ENCODE results near the gene CHRM3. TPM values are rescaled to one million over a fixed set of nuclear protein-coding genes. Genes with fewer than 3 reads are reported as not detected.

Gene CHRM3
- polyA plus RNA-seq, 3 donors: not detected

- WGBS (ENCODE audit: insufficient coverage): 71% methylated on average over 2 of the region's 6 CpGs
- no peak for TF ChIP-seq CTCF (IDR thresholded peaks at IDR 0.05)
- Histone ChIP-seq H4K20me1 (ENCODE audit: insufficient read depth, low read length) (no peaks in the 10 kb centered on the region), H3K79me2 (ENCODE audit: insufficient read depth, low read length) (no peaks in the 10 kb centered on the region), H3K4me2 (replicated peaks; ENCODE audit: extremely low read depth, low read length, poor library complexity, severe bottlenecking) (no peak overlapping the region), H2AFZ (ENCODE audit: insufficient read depth, low read depth, low read length, poor library complexity, severe bottlenecking) (no peak overlapping the region), H3K27me3 (ENCODE audit: control insufficient read depth in 2 of 2, insufficient read depth in 2 of 2, low read length in 2 of 2) (no peaks in the 10 kb centered on the region), H3K27ac (ENCODE audit: low read depth in 1 of 2, low read length in 2 of 2) (no peak overlapping the region), H3K36me3 (replicated peaks in 1 of 2; ENCODE audit: control insufficient read depth in 1 of 2, insufficient read depth in 2 of 2, low read length in 2 of 2) (no peaks in the 10 kb centered on the region), H3K4me1 (ENCODE audit: control insufficient read depth in 1 of 2, insufficient read depth in 2 of 2, low read length in 2 of 2) (no peaks in the 10 kb centered on the region), H3K4me3 (replicated peaks in 1 of 3; ENCODE audit: low read depth in 2 of 3, low read length in 3 of 3) (no peak overlapping the region), H3K9me3 (replicated peaks in 1 of 2; ENCODE audit: control insufficient read depth in 1 of 2, insufficient read depth in 1 of 2, low read length in 2 of 2) (peaks cover 0 to 3% of the 10 kb centered on the region in 2 donors), H3K9ac (ENCODE audit: insufficient read depth, low read length, poor library complexity, severe bottlenecking) (no peak overlapping the region)
- no peaks in the 10 kb centered on the region for H3K36me3 Mint-ChIP-seq
- H3K27me3 Mint-ChIP-seq (ENCODE audit: low read depth in 3 of 3): peaks cover 0 to 1% (median 0%) of the 10 kb centered on the region in 3 donors
- H3K9me3 Mint-ChIP-seq: peaks cover 2 to 10% (median 4%) of the 10 kb centered on the region in 7 donors
- intact Hi-C loops (cut with micrococcal nuclease): no loop called here
- no peaks in the 10 kb centered on the region for H3K4me1 Mint-ChIP-seq
- no peak for DNase-seq
- no peak overlapping the region for H3K27ac Mint-ChIP-seq
- H3K4me3 Mint-ChIP-seq: no peak overlapping the region
Observed at GRCh38 chr1:239413916-239414315, 27.5 kb downstream of the CHRM3 start.

GRCh38 chr1:239417221-239417620 lies 30.9 kb downstream of the CHRM3 start:
- Histone ChIP-seq H3K9me3 (replicated peaks in 1 of 2; ENCODE audit: control insufficient read depth in 1 of 2, insufficient read depth in 1 of 2, low read length in 2 of 2) (peaks cover 0 to 2% of the 10 kb centered on the region in 2 donors), H3K4me2 (replicated peaks; ENCODE audit: extremely low read depth, low read length, poor library complexity, severe bottlenecking) (no peak overlapping the region), H4K20me1 (ENCODE audit: insufficient read depth, low read length) (no peaks in the 10 kb centered on the region), H3K27ac (ENCODE audit: low read depth in 1 of 2, low read length in 2 of 2) (no peak overlapping the region), H3K4me3 (replicated peaks in 1 of 3; ENCODE audit: low read depth in 2 of 3, low read length in 3 of 3) (no peak overlapping the region), H3K27me3 (ENCODE audit: control insufficient read depth in 2 of 2, insufficient read depth in 2 of 2, low read length in 2 of 2) (no peaks in the 10 kb centered on the region), H2AFZ (ENCODE audit: insufficient read depth, low read depth, low read length, poor library complexity, severe bottlenecking) (no peak overlapping the region), H3K9ac (ENCODE audit: insufficient read depth, low read length, poor library complexity, severe bottlenecking) (no peak overlapping the region), H3K36me3 (replicated peaks in 1 of 2; ENCODE audit: control insufficient read depth in 1 of 2, insufficient read depth in 2 of 2, low read length in 2 of 2) (no peaks in the 10 kb centered on the region), H3K79me2 (ENCODE audit: insufficient read depth, low read length) (no peaks in the 10 kb centered on the region), H3K4me1 (ENCODE audit: control insufficient read depth in 1 of 2, insufficient read depth in 2 of 2, low read length in 2 of 2) (no peaks in the 10 kb centered on the region)
- no peaks in the 10 kb centered on the region for H3K27me3 Mint-ChIP-seq (ENCODE audit: low read depth in 3 of 3)
- no peak overlapping the region for H3K4me3 Mint-ChIP-seq
- no peak for TF ChIP-seq CTCF (IDR thresholded peaks at IDR 0.05)
- H3K4me1 Mint-ChIP-seq: no peaks in the 10 kb centered on the region
- DNase-seq: no peak
- intact Hi-C loops (cut with micrococcal nuclease): no loop called here
- H3K27ac Mint-ChIP-seq: no peak overlapping the region
- no CpG with 5 or more reads among the region's 2 CpGs for WGBS (ENCODE audit: insufficient coverage)
- H3K36me3 Mint-ChIP-seq: no peaks in the 10 kb centered on the region
- peaks cover under 1 to 4% (median 2%) of the 10 kb centered on the region in 7 donors for H3K9me3 Mint-ChIP-seq

All from CD14-positive monocyte (primary cell).